ENCODE results near the gene IRF9. TPM values are rescaled to one million over a fixed set of nuclear protein-coding genes. Genes with fewer than 3 reads are reported as not detected.

IRF9 gene
- total and polyA plus RNA-seq, 2 of the 4 experiments (the other 2 are of a cell fraction): 25.6 to 34.6 TPM

DNA sequence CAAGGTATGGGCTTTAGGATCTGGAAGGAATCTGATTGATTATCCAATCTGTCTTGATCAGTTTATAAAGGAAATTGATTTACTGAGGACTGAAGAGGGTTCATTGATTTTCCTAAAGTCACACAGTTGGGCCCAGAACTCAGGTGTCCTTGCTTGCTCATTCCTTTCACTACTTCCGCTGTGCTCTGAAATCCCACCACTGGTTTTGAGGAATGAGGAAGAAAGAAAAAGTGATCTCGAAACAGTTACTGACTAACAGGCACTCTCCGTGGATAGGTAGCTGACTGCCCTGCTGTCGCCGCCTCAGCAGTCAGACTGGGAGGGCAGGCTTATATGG is 30.7 kb upstream of the IRF9 start, which contains the start of gene FITM1:
Gene FITM1, plus strand, starts transcription at position 280 of the 337 bp plus-strand sequence. CDS start 905 bp downstream, outside the sequence.
- CTCF ChIA-PET: no interaction called here

More for the DNA sequence above, 30.7 kb upstream of the IRF9 start, which contains the start of gene FITM1:
- H3K79me1 ChIP-seq (ENCODE audit: low read depth in 1 of 2, low read length in 2 of 2): no peaks in the 10 kb centered on the region
- H3K4me1 ChIP-seq (ENCODE audit: control insufficient read depth, insufficient read depth, low read length): no peaks in the 10 kb centered on the region; the same call in 1 of the 2 replicates
- no peak within 1 kb of the TSS for H2AFZ ChIP-seq (replicated peaks; ENCODE audit: low read length, poor library complexity)
- in situ Hi-C loops (cut with MboI; ENCODE audit: low sequenced_read_pairs) (loop anchor here (10.0 to 25.0 kb wide), 3 partner anchors 304 to 1043 kb away; partner anchors contain the start of genes ACIN1, BCL2L2, C14orf119 and PABPN1), dilution Hi-C loops (cut with HindIII; ENCODE audit: low sequenced_read_pairs, unreplicated experiment) (no loop called here), intact Hi-C loops (cut with micrococcal nuclease) (no loop called here)
- H3K4me3 ChIP-seq (ENCODE audit: insufficient read depth, low read depth, low read length): no peak within 1 kb of the TSS
- no peak within 1 kb of the TSS for H3K18ac ChIP-seq (ENCODE audit: low read depth, low read length)
- ATAC-seq (ENCODE audit: low read depth) (no peak), DNase-seq (no peak)
- H3K27me3 ChIP-seq (ENCODE audit: control insufficient read depth, insufficient read depth, low read length): no peaks in the 10 kb centered on the region
- H2BK20ac ChIP-seq (ENCODE audit: low read depth, low read length): no peak within 1 kb of the TSS
- no peak within 1 kb of the TSS for H3K4ac ChIP-seq (ENCODE audit: low read depth, low read length)
- no peak within 1 kb of the TSS for H4K91ac ChIP-seq (ENCODE audit: insufficient read depth, low read depth, low read length)
- no peaks in the 10 kb centered on the region for H3K9me1 ChIP-seq (ENCODE audit: insufficient read depth, low read length)
- no peak within 1 kb of the TSS for H4K5ac ChIP-seq (ENCODE audit: low read depth, low read length)
- H2BK15ac ChIP-seq (ENCODE audit: low read depth, low read length): no peak within 1 kb of the TSS
- no peak within 1 kb of the TSS for H3K9ac ChIP-seq (ENCODE audit: low read depth, low read length)
- H4K8ac ChIP-seq (ENCODE audit: low read depth in 2 of 2, low read length in 2 of 2): no peak within 1 kb of the TSS
- H4K20me1 ChIP-seq (ENCODE audit: insufficient read depth, low read length): no peaks in the 10 kb centered on the region
- H3K4me2 ChIP-seq (ENCODE audit: low read depth, low read length): no peak within 1 kb of the TSS
- 92% methylated on average over 3 of the region's 5 CpGs; no CpG with 5 or more reads in 1 of the 2 experiments for WGBS, 2 experiments (ENCODE audit: extremely low coverage in 2 of 2, insufficient read length in 1 of 2)
- no peak within 1 kb of the TSS for H3K56ac ChIP-seq (ENCODE audit: extremely low read depth, insufficient read depth, low read length)
- H3K27ac ChIP-seq (ENCODE audit: insufficient read depth, low read length): no peak within 1 kb of the TSS
- H2AK9ac ChIP-seq (replicated peaks; ENCODE audit: low read depth, low read length, poor library complexity): no peak within 1 kb of the TSS
- no peak within 1 kb of the TSS for H2AK5ac ChIP-seq (ENCODE audit: low read depth, low read length)
- H3K9me3 ChIP-seq (ENCODE audit: control insufficient read depth, insufficient read depth, low read length): no peaks in the 10 kb centered on the region
- H3K14ac ChIP-seq (replicated peaks; ENCODE audit: low read depth, low read length): no peak within 1 kb of the TSS
- TF ChIP-seq, protein P1, sequence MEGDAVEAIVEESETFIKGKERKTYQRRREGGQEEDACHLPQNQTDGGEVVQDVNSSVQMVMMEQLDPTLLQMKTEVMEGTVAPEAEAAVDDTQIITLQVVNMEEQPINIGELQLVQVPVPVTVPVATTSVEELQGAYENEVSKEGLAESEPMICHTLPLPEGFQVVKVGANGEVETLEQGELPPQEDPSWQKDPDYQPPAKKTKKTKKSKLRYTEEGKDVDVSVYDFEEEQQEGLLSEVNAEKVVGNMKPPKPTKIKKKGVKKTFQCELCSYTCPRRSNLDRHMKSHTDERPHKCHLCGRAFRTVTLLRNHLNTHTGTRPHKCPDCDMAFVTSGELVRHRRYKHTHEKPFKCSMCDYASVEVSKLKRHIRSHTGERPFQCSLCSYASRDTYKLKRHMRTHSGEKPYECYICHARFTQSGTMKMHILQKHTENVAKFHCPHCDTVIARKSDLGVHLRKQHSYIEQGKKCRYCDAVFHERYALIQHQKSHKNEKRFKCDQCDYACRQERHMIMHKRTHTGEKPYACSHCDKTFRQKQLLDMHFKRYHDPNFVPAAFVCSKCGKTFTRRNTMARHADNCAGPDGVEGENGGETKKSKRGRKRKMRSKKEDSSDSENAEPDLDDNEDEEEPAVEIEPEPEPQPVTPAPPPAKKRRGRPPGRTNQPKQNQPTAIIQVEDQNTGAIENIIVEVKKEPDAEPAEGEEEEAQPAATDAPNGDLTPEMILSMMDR (conservative IDR thresholded peaks at IDR 0.05; ENCODE audit: low read depth, low read length): no peak
- no peak for TF ChIP-seq RCOR1 (IDR thresholded peaks at IDR 0.05; ENCODE audit: insufficient replicate concordance, low read length)
- TF ChIP-seq, protein P2, sequence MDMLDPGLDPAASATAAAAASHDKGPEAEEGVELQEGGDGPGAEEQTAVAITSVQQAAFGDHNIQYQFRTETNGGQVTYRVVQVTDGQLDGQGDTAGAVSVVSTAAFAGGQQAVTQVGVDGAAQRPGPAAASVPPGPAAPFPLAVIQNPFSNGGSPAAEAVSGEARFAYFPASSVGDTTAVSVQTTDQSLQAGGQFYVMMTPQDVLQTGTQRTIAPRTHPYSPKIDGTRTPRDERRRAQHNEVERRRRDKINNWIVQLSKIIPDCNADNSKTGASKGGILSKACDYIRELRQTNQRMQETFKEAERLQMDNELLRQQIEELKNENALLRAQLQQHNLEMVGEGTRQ (IDR thresholded peaks at IDR 0.05; ENCODE audit: low read depth, low read length): no peak
- no peak within 1 kb of the TSS for H2BK120ac ChIP-seq (ENCODE audit: low read depth, low read length)
- no peak within 1 kb of the TSS for H2BK5ac ChIP-seq (ENCODE audit: low read depth, low read length, poor library complexity, severe bottlenecking)
- POLR2A ChIA-PET (ENCODE audit: unreplicated experiment): no interaction called here
- H3K36me3 ChIP-seq (ENCODE audit: control insufficient read depth, insufficient read depth, low read length): no peaks in the 10 kb centered on the region
- no TSS peak for BruUV-seq (replicated peaks)
- no peak within 1 kb of the TSS for H3K23ac ChIP-seq (ENCODE audit: low read depth, low read length)

Measured in IMR-90 (cell line).